Keratinocyte (primary cell): ENCODE measurements around the gene MOCS1. TPM values are rescaled to one million over a fixed set of nuclear protein-coding genes. Genes with fewer than 3 reads are reported as not detected.

Experiments
- DNase-seq: peaks from one replicate; pipeline ENCODE4 v3.0.0-alpha.2; 2011; ENCODE audit warnings: low read depth, missing footprints, low spot score
- FAIRE-seq: peaks from 2 replicates; lab custom pipeline; 2011; peaks lifted over from hg19 to GRCh38; lab: Jason Lieb, UNC
- H2AFZ ChIP-seq: 2 replicates; pipeline ENCODE4 v1.6.0; 2012; ENCODE audit warnings: low read length, control low read depth, inconsistent platforms; ENCODE audit not compliant: control insufficient read depth
- H3K27ac ChIP-seq: 2 replicates; pipeline ENCODE4 v1.5.1; 2011; ENCODE audit warnings: low read length; ENCODE audit not compliant: control insufficient read depth, insufficient read depth
- H3K27me3 ChIP-seq: 3 replicates; pipeline ENCODE4 v1.6.0; 2011; ENCODE audit warnings: low read length; ENCODE audit not compliant: control insufficient read depth, insufficient read depth; ENCODE audit errors: extremely low read depth
- H3K36me3 ChIP-seq, 2 experiments: 2 replicates in 1 of 2; 3 replicates in 1 of 2; pipeline ENCODE4 v1.5.1; 2011; ENCODE audit warnings: low read length in 2 of 2, mild to moderate bottlenecking in 1 of 2; ENCODE audit not compliant: control insufficient read depth in 2 of 2, insufficient read depth in 2 of 2; ENCODE audit errors: extremely low read depth in 1 of 2
- H3K4me1 ChIP-seq: 3 replicates; pipeline ENCODE4 v1.5.1; 2011; ENCODE audit warnings: low read length; ENCODE audit not compliant: control insufficient read depth, insufficient read depth; ENCODE audit errors: extremely low read depth
- H3K4me2 ChIP-seq: 3 replicates; pipeline ENCODE4 v1.6.0; 2011; ENCODE audit warnings: low read depth, low read length; ENCODE audit not compliant: control insufficient read depth, insufficient read depth; ENCODE audit errors: extremely low read depth
- H3K4me3 ChIP-seq, 3 experiments: fragments of 200-600 bp in 1 of 3; sonication (generic) in 1 of 3; 2 replicates in 2 of 3; 3 replicates in 1 of 3; pipeline ENCODE4 v1.5.1; 2011 to 2016; ENCODE audit warnings: low read length in 3 of 3, mild to moderate bottlenecking in 3 of 3, control low read depth in 2 of 3, inconsistent platforms in 1 of 3, low read depth in 1 of 3, mixed read lengths in 1 of 3, mixed run types in 1 of 3, moderate library complexity in 1 of 3; ENCODE audit not compliant: control insufficient read depth in 2 of 3, insufficient read depth in 2 of 3; ENCODE audit errors: extremely low read depth in 1 of 3
- H3K79me2 ChIP-seq: 2 replicates; pipeline ENCODE4 v1.6.0; 2012; ENCODE audit warnings: low read length; ENCODE audit not compliant: control insufficient read depth, insufficient read depth
- H3K9ac ChIP-seq: 3 replicates; pipeline ENCODE4 v1.6.0; 2011; ENCODE audit warnings: low read length; ENCODE audit not compliant: control insufficient read depth, insufficient read depth; ENCODE audit errors: extremely low read depth
- H3K9me1 ChIP-seq: 3 replicates; pipeline ENCODE4 v1.6.0; 2011; ENCODE audit warnings: low read length; ENCODE audit not compliant: control insufficient read depth, insufficient read depth; ENCODE audit errors: extremely low read depth
- H3K9me3 ChIP-seq: 2 replicates; pipeline ENCODE4 v1.5.1; 2012; ENCODE audit warnings: low read depth, low read length; ENCODE audit not compliant: control insufficient read depth
- H4K20me1 ChIP-seq: 3 replicates; pipeline ENCODE4 v1.6.0; 2011; ENCODE audit warnings: low read length; ENCODE audit not compliant: control insufficient read depth, insufficient read depth; ENCODE audit errors: extremely low read depth
- CTCF ChIP-seq, 3 experiments: IDR thresholded peaks in 1 of 3; conservative IDR thresholded peaks in 1 of 3; optimal IDR thresholded peaks in 1 of 3; 2 replicates in 2 of 3; 3 replicates in 1 of 3; pipeline versions ENCODE3 to v1.5.1; 2011; ENCODE audit warnings: low read length in 3 of 3, mild to moderate bottlenecking in 3 of 3, moderate library complexity in 2 of 3, control low read depth in 1 of 3, inconsistent platforms in 1 of 3; ENCODE audit not compliant: insufficient read depth in 2 of 3; ENCODE audit errors: extremely low read depth in 1 of 3
- EZH2 ChIP-seq: IDR thresholded peaks from one replicate; pipeline ENCODE4 v1.6.1; 2012; ENCODE audit warnings: inconsistent platforms, mild to moderate bottlenecking, low read length, moderate library complexity
- dilution Hi-C: fragments of 300-500 bp; cut with MboI; formaldehyde crosslinking; loops from one replicate; pipeline ENCODE4 v1.7.0; 2020; ENCODE audit warnings: low sequenced_read_pairs; ENCODE audit not compliant: extremely low pct_ligation_motif_present
- polyA plus RNA-seq, 5 experiments: library from polyadenylated mRNA; depleted of rRNA in 3 of 5; stranded (reverse) in 3 of 5; stranded (forward) in 1 of 5; unstranded in 1 of 5; fragments of >200 nt; gene quantifications; 1 replicate in 1 of 5; 2 replicates in 3 of 5; 3 replicates in 1 of 5; pipeline versions ENCODE4 v1.2.1 to v1.2.3, GENCODE V29; 2011 to 2012; ENCODE audit warnings: missing spikeins in 2 of 5, low read depth in 1 of 5, low replicate concordance in 1 of 5

The MOCS1 gene
- polyA plus RNA-seq, 1 donor (not counting 4 experiments of a cell fraction or from before 2014, with no cell fraction given) = 2.2 TPM

GRCh38 chr6:39881851-39882530, 52.3 kb downstream of the MOCS1 start:
- Histone ChIP-seq H3K27me3 (no peaks in the 10 kb centered on the region), H3K27ac (no peak overlapping the region), H3K4me3 (no peak overlapping the region), H3K4me1 (no peaks in the 10 kb centered on the region), H2AFZ (no peak overlapping the region), H3K79me2 (no peaks in the 10 kb centered on the region), H3K36me3 (no peaks in the 10 kb centered on the region), H4K20me1 (no peaks in the 10 kb centered on the region), H3K9me3 (no peaks in the 10 kb centered on the region), H3K9ac (no peak overlapping the region), H3K4me2 (no peak overlapping the region), H3K9me1 (no peaks in the 10 kb centered on the region)
- FAIRE-seq (no peak), DNase-seq (no peak)
- dilution Hi-C loops = no loop called here
- TF ChIP-seq CTCF (optimal IDR thresholded peaks at IDR 0.05 in 1 of 3, IDR thresholded peaks at IDR 0.05 in 1 of 3, conservative IDR thresholded peaks at IDR 0.05 in 1 of 3; ENCODE audit: extremely low read depth in 1 of 3, insufficient read depth in 2 of 3, low read length in 3 of 3) (no peak), EZH2 (no peak)

- H3K9me3 ChIP-seq = no peaks in the 10 kb centered on the region
- TF ChIP-seq EZH2 (no peak), CTCF (optimal IDR thresholded peaks at IDR 0.05 in 1 of 3, IDR thresholded peaks at IDR 0.05 in 1 of 3, conservative IDR thresholded peaks at IDR 0.05 in 1 of 3; ENCODE audit: extremely low read depth in 1 of 3, insufficient read depth in 2 of 3, low read length in 3 of 3) (no peak)
- H4K20me1 ChIP-seq = no peaks in the 10 kb centered on the region
- FAIRE-seq = no peak
- no peak overlapping the region for H3K27ac ChIP-seq
- dilution Hi-C loops = no loop called here
- no peaks in the 10 kb centered on the region for H3K9me1 ChIP-seq
- H3K4me2 ChIP-seq = no peak overlapping the region
- no peaks in the 10 kb centered on the region for H3K36me3 ChIP-seq
- no peak overlapping the region for H3K4me3 ChIP-seq
- H3K9ac ChIP-seq = no peak overlapping the region
- H2AFZ ChIP-seq = no peak overlapping the region
- DNase-seq = no peak
- no peaks in the 10 kb centered on the region for H3K4me1 ChIP-seq
- no peaks in the 10 kb centered on the region for H3K79me2 ChIP-seq
- no peaks in the 10 kb centered on the region for H3K27me3 ChIP-seq
Measured at GRCh38 chr6:39880594-39880993, 53.7 kb downstream of the MOCS1 start.
